Activated naive CD4-positive, alpha-beta T cell treated with anti-CD3 and anti-CD28 coated beads, Interleukin-2, amount 10 ng/mL, durations not matched to agents 7 days and 5 days (primary cell): Measurements from ENCODE around the gene LMBR1.
"Not testable (repeated sequence)": the region's sequence is repeated elsewhere in the genome, so short reads cannot be mapped to it uniquely, and the experiment has no call there.

ENCODE experiments used
- CTCF ChIA-PET: fragments of 350-600 bp; sonication (Branson Sonifier 250); formaldehyde crosslinking; loops from one replicate; lab custom pipeline; 2021; ENCODE audit warnings: antibody characterized with exemption; lab: Charles Lee
- DNase-seq: peaks from one replicate; pipeline ENCODE4 v3.0.0-alpha.2; 2020
- H3K27ac Mint-ChIP-seq: one replicate; pipeline ENCODE4 v1.8.0; 2021; ENCODE audit warnings: mild to moderate bottlenecking, moderate library complexity, mixed read lengths
- H3K27me3 Mint-ChIP-seq: one replicate; pipeline ENCODE4 v1.8.0; 2021; ENCODE audit warnings: mild to moderate bottlenecking, mixed read lengths
- H3K36me3 Mint-ChIP-seq: one replicate; pipeline ENCODE4 v1.8.0; 2021; ENCODE audit warnings: mixed read lengths
- H3K4me1 Mint-ChIP-seq: one replicate; pipeline ENCODE4 v1.8.0; 2021; ENCODE audit warnings: mixed read lengths
- H3K4me3 Mint-ChIP-seq: one replicate; pipeline ENCODE4 v1.8.0; 2021; ENCODE audit warnings: mild to moderate bottlenecking, moderate library complexity, mixed read lengths
- H3K9me3 Mint-ChIP-seq: one replicate; pipeline ENCODE4 v1.8.0; 2021; ENCODE audit warnings: mixed read lengths

LMBR1 gene

GRCh38 chr7:156895024-156895780 is 2.2 kb upstream of the LMBR1 start:
- no peak for DNase-seq
- H3K27me3 Mint-ChIP-seq = peaks cover 12% of the 10 kb centered on the region
- peak overlapping the region; percentile 1 for H3K27ac Mint-ChIP-seq
- no peaks in the 10 kb centered on the region for H3K9me3 Mint-ChIP-seq
- CTCF ChIA-PET = no interaction called here
- no peaks in the 10 kb centered on the region for H3K36me3 Mint-ChIP-seq
- peaks cover 47% of the 10 kb centered on the region for H3K4me1 Mint-ChIP-seq
- peak overlapping the region; percentile 83 for H3K4me3 Mint-ChIP-seq

GRCh38 chr7:156892081-156892800 is 742 bp downstream of the LMBR1 start:
- peak; percentile 82 for DNase-seq

GRCh38 chr7:156889746-156890145 is 3.2 kb downstream of the LMBR1 start:
- H3K36me3 Mint-ChIP-seq = peaks cover 9% of the 10 kb centered on the region
- peaks cover 28% of the 10 kb centered on the region for H3K4me1 Mint-ChIP-seq
- no peak for DNase-seq
- H3K4me3 Mint-ChIP-seq = no peak overlapping the region
- H3K9me3 Mint-ChIP-seq = no peaks in the 10 kb centered on the region
- CTCF ChIA-PET = no interaction called here
- no peak overlapping the region for H3K27ac Mint-ChIP-seq
- no peaks in the 10 kb centered on the region for H3K27me3 Mint-ChIP-seq

More at GRCh38 chr7:156892081-156892800, 742 bp downstream of the LMBR1 start:
- peaks cover 9% of the 10 kb centered on the region for H3K36me3 Mint-ChIP-seq
- CTCF ChIA-PET = interaction anchor here (0.5 to 1.1 kb wide), 2 partner anchors 42 to 1256 kb away, joined by 3 to 4 read pairs; no protein-coding TSS in a partner anchor
- no peaks in the 10 kb centered on the region for H3K27me3 Mint-ChIP-seq
- no peaks in the 10 kb centered on the region for H3K9me3 Mint-ChIP-seq
- H3K27ac Mint-ChIP-seq = peak overlapping the region; percentile 90
- H3K4me3 Mint-ChIP-seq = peak overlapping the region; percentile 85
- H3K4me1 Mint-ChIP-seq = peaks cover 50% of the 10 kb centered on the region

- CTCF ChIA-PET = no interaction called here
- H3K36me3 Mint-ChIP-seq = peaks cover 15% of the 10 kb centered on the region
- H3K27ac Mint-ChIP-seq = no peak overlapping the region
- H3K9me3 Mint-ChIP-seq = no peaks in the 10 kb centered on the region
- H3K4me1 Mint-ChIP-seq = peaks cover 22% of the 10 kb centered on the region
- H3K4me3 Mint-ChIP-seq = no peak overlapping the region
- H3K27me3 Mint-ChIP-seq = no peaks in the 10 kb centered on the region
- DNase-seq = no peak
These were observed 3.9 kb downstream of the LMBR1 start for GRCh38 chr7:156889089-156889488.

GRCh38 chr7:156886020-156886795 is 6.8 kb downstream of the LMBR1 start:
- Mint-ChIP-seq H3K9me3 (no peaks in the 10 kb centered on the region), H3K4me3 (no peak overlapping the region), H3K27ac (no peak overlapping the region), H3K4me1 (peaks cover 7% of the 10 kb centered on the region), H3K27me3 (no peaks in the 10 kb centered on the region), H3K36me3 (peaks cover 25% of the 10 kb centered on the region)
- no peak for DNase-seq
- CTCF ChIA-PET = no interaction called here

- CTCF ChIA-PET = no interaction called here
- peaks cover 11% of the 10 kb centered on the region for H3K4me1 Mint-ChIP-seq
These were observed 11.3 kb downstream of the LMBR1 start for GRCh38 chr7:156881679-156882078.

GRCh38 chr7:156875766-156876165 is 17.2 kb downstream of the LMBR1 start:
- no peak for DNase-seq
- Mint-ChIP-seq H3K27ac (no peak overlapping the region), H3K27me3 (no peaks in the 10 kb centered on the region), H3K4me3 (no peak overlapping the region), H3K4me1 (peaks cover 26% of the 10 kb centered on the region), H3K36me3 (peaks cover 65% of the 10 kb centered on the region), H3K9me3 (peaks cover 43% of the 10 kb centered on the region)
- CTCF ChIA-PET = no interaction called here

More at GRCh38 chr7:156881679-156882078, 11.3 kb downstream of the LMBR1 start:
- Mint-ChIP-seq H3K27me3 (no peaks in the 10 kb centered on the region), H3K27ac (no peak overlapping the region), H3K36me3 (peaks cover 45% of the 10 kb centered on the region), H3K4me3 (no peak overlapping the region), H3K9me3 (peaks cover 21% of the 10 kb centered on the region)
- no peak for DNase-seq

GRCh38 chr7:156868363-156868762 is 24.6 kb downstream of the LMBR1 start:
- not testable (repeated sequence) for H3K27ac Mint-ChIP-seq, H3K4me3 Mint-ChIP-seq, DNase-seq, H3K4me1 Mint-ChIP-seq, H3K9me3 Mint-ChIP-seq, H3K27me3 Mint-ChIP-seq
- CTCF ChIA-PET = interaction anchor here (1.1 kb wide), 1 partner anchor 82 kb away, joined by 3 read pairs; no protein-coding TSS in a partner anchor
- H3K36me3 Mint-ChIP-seq = peaks cover 44% of the 10 kb centered on the region

GRCh38 chr7:156865493-156865892 is 27.5 kb downstream of the LMBR1 start:
- H3K27ac Mint-ChIP-seq = no peak overlapping the region
- peaks cover 17% of the 10 kb centered on the region for H3K9me3 Mint-ChIP-seq
- no peaks in the 10 kb centered on the region for H3K27me3 Mint-ChIP-seq
- no peaks in the 10 kb centered on the region for H3K4me1 Mint-ChIP-seq
- H3K4me3 Mint-ChIP-seq = no peak overlapping the region
- DNase-seq = no peak
- peaks cover 49% of the 10 kb centered on the region for H3K36me3 Mint-ChIP-seq
- CTCF ChIA-PET = no interaction called here

GRCh38 chr7:156862022-156862421 is 31.0 kb downstream of the LMBR1 start:
- H3K4me3 Mint-ChIP-seq, H3K27me3 Mint-ChIP-seq, H3K27ac Mint-ChIP-seq, DNase-seq, CTCF ChIA-PET, H3K4me1 Mint-ChIP-seq: not testable (repeated sequence)
- Mint-ChIP-seq H3K36me3 (peaks cover 59% of the 10 kb centered on the region), H3K9me3 (peaks cover 37% of the 10 kb centered on the region)

- Mint-ChIP-seq H3K4me1 (peaks cover 3% of the 10 kb centered on the region), H3K9me3 (peaks cover 40% of the 10 kb centered on the region), H3K4me3 (no peak overlapping the region), H3K36me3 (peaks cover 58% of the 10 kb centered on the region), H3K27me3 (no peaks in the 10 kb centered on the region), H3K27ac (no peak overlapping the region)
- CTCF ChIA-PET = no interaction called here
- no peak for DNase-seq
These were observed 31.8 kb downstream of the LMBR1 start for GRCh38 chr7:156861212-156861611.

- H3K36me3 Mint-ChIP-seq = peaks cover 55% of the 10 kb centered on the region
- CTCF ChIA-PET = not testable (repeated sequence)
These were observed 32.9 kb downstream of the LMBR1 start for GRCh38 chr7:156860099-156860498.

GRCh38 chr7:156858523-156858922 is 34.5 kb downstream of the LMBR1 start:
- CTCF ChIA-PET = interaction anchor here (0.7 kb wide), 1 partner anchor 430 kb away, joined by 3 read pairs; no protein-coding TSS in a partner anchor
- H3K27ac Mint-ChIP-seq = no peak overlapping the region
- peaks cover 55% of the 10 kb centered on the region for H3K9me3 Mint-ChIP-seq
- H3K4me1 Mint-ChIP-seq = peaks cover 8% of the 10 kb centered on the region
- H3K27me3 Mint-ChIP-seq = no peaks in the 10 kb centered on the region
- peaks cover 60% of the 10 kb centered on the region for H3K36me3 Mint-ChIP-seq
- no peak overlapping the region for H3K4me3 Mint-ChIP-seq
- no peak for DNase-seq

More at GRCh38 chr7:156860099-156860498, 32.9 kb downstream of the LMBR1 start:
- not testable (repeated sequence) for H3K4me3 Mint-ChIP-seq, DNase-seq, H3K4me1 Mint-ChIP-seq, H3K27me3 Mint-ChIP-seq, H3K27ac Mint-ChIP-seq
- H3K9me3 Mint-ChIP-seq = peaks cover 43% of the 10 kb centered on the region

GRCh38 chr7:156857757-156858156 is 35.2 kb downstream of the LMBR1 start:
- CTCF ChIA-PET = interaction anchor here (0.7 kb wide), 1 partner anchor 429 kb away, joined by 3 read pairs; no protein-coding TSS in a partner anchor
- H3K4me1 Mint-ChIP-seq = peaks cover 8% of the 10 kb centered on the region
- no peak overlapping the region for H3K4me3 Mint-ChIP-seq
- DNase-seq = no peak
- H3K36me3 Mint-ChIP-seq = peaks cover 55% of the 10 kb centered on the region
- H3K27me3 Mint-ChIP-seq = no peaks in the 10 kb centered on the region
- H3K9me3 Mint-ChIP-seq = peaks cover 52% of the 10 kb centered on the region
- no peak overlapping the region for H3K27ac Mint-ChIP-seq
